Lung (tissue), 12 donors: Measurements from ENCODE around the gene NFKBIL1. TPM values are rescaled to one million over a fixed set of nuclear protein-coding genes. Genes with fewer than 3 reads are reported as not detected.

Source experiments
- ATAC-seq: fragments of 200-7000 bp; cut with Tn5 transposase; one replicate; pipeline ENCODE4 v1.9.1; 2020; ENCODE audit warnings: moderate number of reproducible peaks; ENCODE audit not compliant: insufficient read depth, low FRiP score
- DNase-seq, 3 donors: peaks; one replicate each; pipeline ENCODE4 v3.0.0-alpha.2; 2013 to 2017
- H3K27ac ChIP-seq, 2 donors: one replicate each; pipeline ENCODE4 v1.5.1; 2013; ENCODE audit warnings: mild to moderate bottlenecking in 2 of 2, moderate library complexity in 2 of 2, control low read depth in 1 of 2, inconsistent platforms in 1 of 2, low read depth in 1 of 2, low read length in 1 of 2
- H3K27me3 ChIP-seq, 3 donors: one replicate each; pipeline ENCODE4 v1.5.1; 2013; ENCODE audit warnings: low read length in 2 of 3; ENCODE audit not compliant: control insufficient read depth in 3 of 3, insufficient read depth in 3 of 3
- H3K36me3 ChIP-seq, 4 donors: one replicate each; pipeline ENCODE4 v1.5.1; 2013; ENCODE audit warnings: low read length in 4 of 4, mild to moderate bottlenecking in 1 of 4, moderate library complexity in 1 of 4; ENCODE audit not compliant: control insufficient read depth in 4 of 4, insufficient read depth in 4 of 4
- H3K4me1 ChIP-seq, 5 donors: one replicate each; pipeline ENCODE4 v1.5.1; 2013; ENCODE audit warnings: low read length in 5 of 5, mild to moderate bottlenecking in 2 of 5, moderate library complexity in 1 of 5; ENCODE audit not compliant: control insufficient read depth in 5 of 5, insufficient read depth in 5 of 5
- H3K4me3 ChIP-seq: one replicate; pipeline ENCODE4 v1.5.1; 2013; ENCODE audit warnings: mild to moderate bottlenecking, control low read depth, moderate library complexity
- H3K9ac ChIP-seq, 2 donors: one replicate each; pipeline ENCODE4 v1.5.1; 2013; ENCODE audit warnings: low read length in 2 of 2, control low read depth in 1 of 2; ENCODE audit not compliant: insufficient read depth in 1 of 2
- H3K9me3 ChIP-seq, 4 donors: one replicate each; pipeline ENCODE4 v1.5.1; 2013; ENCODE audit warnings: low read length in 3 of 4, mild to moderate bottlenecking in 1 of 4, moderate library complexity in 1 of 4; ENCODE audit not compliant: control insufficient read depth in 4 of 4, insufficient read depth in 3 of 4
- WGBS, 2 donors: extraction: QIAGEN DNeasy Blood & Tissue Kit; methylation state at CpG; one replicate each; pipeline ENCODE4 v1.1.7; 2013; 5-methylcytosine and 5-hydroxymethylcytosine counted together
- polyA plus RNA-seq, 2 donors: library from polyadenylated mRNA; stranded (reverse); fragments of 200-250 nt; gene quantifications; one replicate each; pipeline ENCODE4 v1.2.1, GENCODE V29; 2013
- total RNA-seq, 2 donors: library from RNA; depleted of rRNA in 1 of 2; stranded (reverse); fragments of >200 nt in 1 of 2; gene quantifications; one replicate each; pipeline ENCODE4 v1.2.1, GENCODE V29; 2014 to 2021
- TF ChIP-seq, protein P1 (sequence below): IDR thresholded peaks from 2 replicates; pipeline ENCODE4 v1.5.1; 2012; ENCODE audit warnings: mild to moderate bottlenecking; ENCODE audit errors: control extremely low read depth, extremely low read depth
- donor health status: control.
- donor health status: control.
- donor health status: Bipolar disorder and iron deficiency.
- donor health status: healthy.
- donor health status: DM: yes; HTN: yes; CAD: no.

The NFKBIL1 gene
- total and polyA plus RNA-seq, 4 donors: 13.5 to 32.2 (median 19.0) TPM

DNA sequence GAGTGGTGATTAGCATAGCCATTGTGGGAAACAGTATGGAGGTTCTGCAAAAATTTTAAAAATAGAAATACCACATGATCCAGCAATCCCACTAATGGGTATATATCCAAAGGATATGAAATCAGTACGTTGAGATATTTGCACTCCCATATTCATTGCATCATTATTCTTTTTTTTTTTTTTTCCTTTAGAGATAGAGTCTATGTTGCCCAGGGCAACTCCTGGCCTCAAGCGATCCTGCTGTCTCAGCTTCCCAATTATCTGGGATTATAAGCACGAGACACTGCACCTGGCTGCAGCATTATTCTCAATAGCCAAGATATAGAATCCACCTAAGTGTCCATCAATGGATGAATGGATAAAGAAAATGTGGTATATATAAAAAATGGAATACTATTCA lies 25.6 kb upstream of the NFKBIL1 start:
- Histone ChIP-seq H3K4me3 (no peak overlapping the region), H3K4me1 (peaks cover 0 to 4% (median 0%) of the 10 kb centered on the region in 5 donors), H3K27me3 (peaks cover 0 to 2% (median 0%) of the 10 kb centered on the region in 3 donors), H3K9me3 (peaks cover 0 to 1% (median 0%) of the 10 kb centered on the region in 4 donors), H3K36me3 (no peaks in the 10 kb centered on the region), H3K27ac (no peak overlapping the region), H3K9ac (no peak overlapping the region)
- WGBS, 2 donors: 82 to 83% methylated on average over 3 of the region's 3 CpGs
- DNase-seq (no peak), ATAC-seq (no peak)
- TF ChIP-seq, protein P1, sequence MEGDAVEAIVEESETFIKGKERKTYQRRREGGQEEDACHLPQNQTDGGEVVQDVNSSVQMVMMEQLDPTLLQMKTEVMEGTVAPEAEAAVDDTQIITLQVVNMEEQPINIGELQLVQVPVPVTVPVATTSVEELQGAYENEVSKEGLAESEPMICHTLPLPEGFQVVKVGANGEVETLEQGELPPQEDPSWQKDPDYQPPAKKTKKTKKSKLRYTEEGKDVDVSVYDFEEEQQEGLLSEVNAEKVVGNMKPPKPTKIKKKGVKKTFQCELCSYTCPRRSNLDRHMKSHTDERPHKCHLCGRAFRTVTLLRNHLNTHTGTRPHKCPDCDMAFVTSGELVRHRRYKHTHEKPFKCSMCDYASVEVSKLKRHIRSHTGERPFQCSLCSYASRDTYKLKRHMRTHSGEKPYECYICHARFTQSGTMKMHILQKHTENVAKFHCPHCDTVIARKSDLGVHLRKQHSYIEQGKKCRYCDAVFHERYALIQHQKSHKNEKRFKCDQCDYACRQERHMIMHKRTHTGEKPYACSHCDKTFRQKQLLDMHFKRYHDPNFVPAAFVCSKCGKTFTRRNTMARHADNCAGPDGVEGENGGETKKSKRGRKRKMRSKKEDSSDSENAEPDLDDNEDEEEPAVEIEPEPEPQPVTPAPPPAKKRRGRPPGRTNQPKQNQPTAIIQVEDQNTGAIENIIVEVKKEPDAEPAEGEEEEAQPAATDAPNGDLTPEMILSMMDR: no peak

DNA sequence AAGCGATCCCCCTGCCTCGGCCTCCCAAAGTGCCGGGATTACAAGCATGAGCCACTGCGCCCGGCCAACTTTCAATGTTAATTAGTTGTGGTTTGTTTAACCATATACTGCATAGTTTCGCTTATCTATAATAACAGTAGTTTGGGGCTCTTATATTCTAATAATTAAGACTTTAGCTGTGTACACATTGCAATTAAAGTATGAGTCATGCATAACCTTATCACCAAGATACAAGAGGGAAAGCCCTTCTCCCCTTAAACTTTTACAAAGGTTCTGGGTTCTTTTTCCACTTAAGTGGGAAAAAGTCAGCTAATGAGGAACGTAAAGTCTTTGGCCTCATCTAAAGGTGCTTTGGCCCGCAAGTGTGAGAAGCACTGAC lies 21.9 kb upstream of the NFKBIL1 start:
- TF ChIP-seq, protein P1: no peak
- no peak for ATAC-seq
- Histone ChIP-seq H3K9me3 (peaks cover 0 to 1% (median 0%) of the 10 kb centered on the region in 4 donors), H3K27me3 (no peaks in the 10 kb centered on the region), H3K27ac (peak overlapping the region in 1 of 2 donors; percentile 79), H3K9ac (no peak overlapping the region), H3K4me1 (peaks cover 0 to 6% (median 0%) of the 10 kb centered on the region in 5 donors), H3K36me3 (peaks cover 0 to 10% (median 4%) of the 10 kb centered on the region in 4 donors), H3K4me3 (no peak overlapping the region)
- no peak for DNase-seq
- WGBS, 2 donors: 63 to 75% methylated on average over 8 of the region's 8 CpGs

DNA sequence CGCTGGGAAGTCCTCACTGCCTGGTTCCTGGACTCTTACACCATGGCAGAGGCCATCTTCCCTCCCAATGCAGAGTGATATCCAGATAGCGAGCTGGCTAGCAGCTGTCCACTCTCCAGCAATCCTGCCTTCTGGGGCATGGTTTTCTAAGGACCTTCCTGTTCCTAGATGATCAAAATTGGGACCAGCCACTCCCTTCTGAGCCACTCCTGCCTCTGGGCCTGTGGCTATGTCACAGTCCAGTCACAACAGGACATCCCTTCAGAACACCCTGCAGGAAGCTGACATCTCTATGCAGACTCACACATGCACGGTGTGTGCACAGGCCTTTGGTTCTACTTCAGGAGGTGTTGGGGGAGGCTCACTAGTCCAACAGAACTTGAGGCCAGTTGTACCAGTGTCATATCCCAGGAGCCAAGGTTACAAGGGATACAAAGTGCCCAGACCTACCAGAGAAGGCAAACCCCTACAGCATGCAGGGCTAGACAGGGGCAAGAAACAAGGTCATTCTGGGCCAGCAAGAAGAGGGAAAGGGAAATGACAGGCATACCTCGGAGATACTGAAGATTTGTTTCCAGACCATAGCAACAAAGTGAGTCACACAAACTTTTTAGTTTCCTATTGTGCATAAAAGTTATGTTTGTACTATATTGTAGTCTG lies 21.3 kb upstream of the NFKBIL1 start:
- Histone ChIP-seq H3K9me3 (peaks cover 0 to 1% (median 0%) of the 10 kb centered on the region in 4 donors), H3K27me3 (no peaks in the 10 kb centered on the region), H3K36me3 (peaks cover 0 to 14% (median 9%) of the 10 kb centered on the region in 4 donors), H3K27ac (peak overlapping the region in 1 of 2 donors; percentile 79), H3K9ac (no peak overlapping the region), H3K4me1 (peaks cover 0 to 6% (median 0%) of the 10 kb centered on the region in 5 donors), H3K4me3 (no peak overlapping the region)
- whole genome bisulfite sequencing, 2 donors: 58 to 82% methylated on average over 4 of the region's 4 CpGs
- TF ChIP-seq, protein P1: no peak
- ATAC-seq (no peak), DNase-seq (no peak)
